Hematopoietic multipotent progenitor cell treated with erythropoietin and hydrocortisone succinate and interleukin-3 and kit ligand, for 4 days (in vitro differentiated cells): ENCODE results near the gene UHRF2.
"Not testable (repeated sequence)": the region's sequence is repeated elsewhere in the genome, so short reads cannot be mapped to it uniquely, and the experiment has no call there.

Experiments
- DNase-seq: peaks from one replicate; pipeline ENCODE4 v3.0.0-alpha.2; 2015

The UHRF2 gene, protein sequence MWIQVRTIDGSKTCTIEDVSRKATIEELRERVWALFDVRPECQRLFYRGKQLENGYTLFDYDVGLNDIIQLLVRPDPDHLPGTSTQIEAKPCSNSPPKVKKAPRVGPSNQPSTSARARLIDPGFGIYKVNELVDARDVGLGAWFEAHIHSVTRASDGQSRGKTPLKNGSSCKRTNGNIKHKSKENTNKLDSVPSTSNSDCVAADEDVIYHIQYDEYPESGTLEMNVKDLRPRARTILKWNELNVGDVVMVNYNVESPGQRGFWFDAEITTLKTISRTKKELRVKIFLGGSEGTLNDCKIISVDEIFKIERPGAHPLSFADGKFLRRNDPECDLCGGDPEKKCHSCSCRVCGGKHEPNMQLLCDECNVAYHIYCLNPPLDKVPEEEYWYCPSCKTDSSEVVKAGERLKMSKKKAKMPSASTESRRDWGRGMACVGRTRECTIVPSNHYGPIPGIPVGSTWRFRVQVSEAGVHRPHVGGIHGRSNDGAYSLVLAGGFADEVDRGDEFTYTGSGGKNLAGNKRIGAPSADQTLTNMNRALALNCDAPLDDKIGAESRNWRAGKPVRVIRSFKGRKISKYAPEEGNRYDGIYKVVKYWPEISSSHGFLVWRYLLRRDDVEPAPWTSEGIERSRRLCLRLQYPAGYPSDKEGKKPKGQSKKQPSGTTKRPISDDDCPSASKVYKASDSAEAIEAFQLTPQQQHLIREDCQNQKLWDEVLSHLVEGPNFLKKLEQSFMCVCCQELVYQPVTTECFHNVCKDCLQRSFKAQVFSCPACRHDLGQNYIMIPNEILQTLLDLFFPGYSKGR

DNA sequence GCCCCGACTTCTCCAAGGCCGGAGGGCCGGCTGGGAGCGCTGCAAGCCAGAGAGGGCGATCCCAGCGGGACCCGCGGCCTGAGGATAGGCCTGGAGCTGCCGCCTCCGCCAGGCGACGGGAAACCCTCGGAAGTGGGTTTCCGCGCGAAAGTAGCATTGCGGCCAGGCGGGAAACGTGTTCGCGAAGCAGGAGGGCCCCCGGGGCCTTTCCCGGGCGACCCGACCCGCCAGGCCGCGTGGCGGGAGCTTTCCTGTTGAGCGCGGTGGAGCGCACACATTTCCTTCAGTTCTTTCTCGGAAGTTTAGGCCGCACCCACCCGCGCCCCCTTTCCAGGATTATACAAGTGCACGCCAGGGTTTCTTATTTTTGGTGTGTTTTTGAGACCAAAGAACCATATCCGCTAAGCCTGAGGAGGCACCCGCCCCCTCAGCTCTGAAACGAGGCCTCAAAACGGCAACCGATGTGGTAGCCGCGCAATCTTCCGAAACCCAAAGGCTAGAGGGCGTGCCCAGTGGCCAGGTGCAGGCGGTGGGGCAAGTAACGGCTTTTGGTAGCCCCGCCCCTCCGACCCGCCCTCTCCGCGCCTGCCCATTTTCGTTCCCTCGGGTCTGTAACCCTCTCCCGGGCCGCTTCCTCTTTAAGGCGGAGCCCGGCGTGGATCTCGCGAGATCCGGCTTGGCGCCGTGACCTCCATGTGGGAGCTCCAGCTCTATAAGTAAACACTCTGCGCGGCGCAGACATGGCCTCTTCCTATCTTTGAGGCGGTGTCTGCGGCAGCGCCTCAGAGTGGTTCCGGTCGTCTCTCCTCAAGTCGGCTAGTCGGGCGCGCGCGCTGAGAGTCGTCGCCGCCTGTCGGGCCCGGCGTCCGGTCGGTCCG is at the start of gene UHRF2:
TSS of gene UHRF2 (plus strand) at position 713 of the 878 bp plus-strand sequence. CDS start 292 bp downstream, outside the sequence.
- peak; percentile 100 for DNase-seq

DNA sequence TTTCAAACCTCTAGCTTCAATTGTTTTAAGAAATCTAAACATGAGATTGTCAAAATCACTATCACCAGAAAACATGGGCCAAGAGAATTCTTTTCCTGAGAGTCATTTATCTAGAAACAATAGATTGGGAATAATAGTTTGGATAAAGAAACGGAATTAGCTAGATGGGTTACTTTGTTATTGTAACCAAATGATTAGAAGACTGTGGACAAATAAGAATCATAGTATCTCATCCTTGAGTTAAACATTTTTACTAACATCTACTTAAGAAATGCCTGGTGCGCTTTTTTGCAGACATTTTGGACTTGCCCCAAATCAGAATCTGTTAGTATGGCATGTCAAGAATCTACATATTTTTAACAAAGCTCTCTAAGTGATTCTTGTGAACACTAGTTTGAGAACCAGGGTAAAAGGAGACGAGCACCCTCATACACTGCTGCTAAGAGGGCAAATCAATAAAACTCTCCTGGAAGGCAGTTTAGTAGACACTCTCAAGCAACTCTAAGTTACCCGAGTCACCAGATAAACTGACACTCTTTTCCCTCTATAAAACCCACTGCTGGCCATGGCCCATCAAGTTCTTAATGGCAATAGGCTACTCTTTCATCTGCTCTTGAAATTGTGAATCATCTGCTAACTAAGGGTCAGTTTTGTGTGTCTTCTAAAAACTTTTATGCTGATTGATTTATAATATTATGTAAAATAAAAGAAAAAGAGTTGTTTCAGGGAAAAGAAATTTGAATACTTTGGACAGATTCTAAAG is 45.7 kb upstream of the UHRF2 start:
- DNase-seq = no peak

DNA sequence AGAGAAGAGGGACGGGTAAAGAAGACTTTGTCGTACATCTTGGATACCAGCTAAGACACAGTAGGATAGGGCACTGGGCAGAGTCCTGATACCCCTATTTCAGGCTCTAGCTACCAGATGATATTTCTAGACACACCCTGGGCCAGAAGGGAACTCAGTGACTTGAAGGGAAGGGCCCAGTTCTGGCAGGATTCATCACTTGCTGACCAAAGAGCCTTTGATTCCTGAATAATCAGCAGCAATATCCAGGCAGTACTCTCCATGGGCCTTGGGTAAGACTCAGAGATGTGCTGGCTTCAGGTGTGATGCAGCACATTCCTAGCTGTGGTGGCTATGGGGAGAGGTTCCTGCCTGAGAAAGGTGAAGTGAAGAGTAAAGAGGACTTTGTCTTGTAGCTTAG is 44.2 kb upstream of the UHRF2 start:
- DNase-seq = no peak

DNA sequence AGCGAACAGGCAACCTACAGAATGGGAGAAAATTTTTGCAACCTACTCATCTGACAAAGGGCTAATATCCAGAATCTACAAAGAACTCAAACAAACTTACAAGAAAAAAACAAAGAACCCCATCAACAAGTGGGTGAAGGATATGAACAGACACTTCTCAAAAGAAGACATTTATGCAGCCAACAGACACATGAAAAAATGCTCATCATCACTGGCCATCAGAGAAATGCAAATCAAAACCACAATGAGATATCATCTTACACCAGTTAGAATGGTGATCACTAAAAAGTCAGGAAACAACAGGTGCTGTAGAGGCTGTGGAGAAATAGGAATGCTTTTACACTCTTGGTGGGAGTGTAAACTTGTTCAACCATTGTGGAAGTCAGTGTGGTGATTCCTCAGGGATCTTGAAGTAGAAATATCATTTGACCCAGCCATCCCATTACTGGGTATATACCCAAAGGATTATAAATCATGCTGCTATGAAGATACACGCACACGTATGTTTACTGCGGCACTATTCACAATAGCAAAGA is 31.5 kb upstream of the UHRF2 start:
- not testable (repeated sequence) for DNase-seq

DNA sequence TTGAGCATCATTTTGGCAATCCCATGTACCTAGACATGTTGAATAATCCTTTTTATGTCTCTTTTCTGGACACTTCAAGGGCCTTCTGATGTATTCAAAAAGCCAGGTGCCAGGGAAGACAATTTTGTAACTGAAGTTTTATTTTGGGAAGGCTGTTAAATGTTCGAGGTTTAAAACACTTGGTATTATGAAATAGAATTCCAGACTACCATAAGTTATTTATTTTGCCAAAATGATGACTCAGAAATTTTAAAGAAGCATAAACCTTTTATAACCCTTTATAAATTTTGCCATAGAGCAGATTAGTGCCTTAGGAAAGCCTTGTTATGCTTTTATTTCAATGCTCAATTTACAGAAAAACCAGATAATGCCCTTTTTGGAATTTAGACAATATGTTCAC is 30.3 kb upstream of the UHRF2 start:
- no peak for DNase-seq

DNA sequence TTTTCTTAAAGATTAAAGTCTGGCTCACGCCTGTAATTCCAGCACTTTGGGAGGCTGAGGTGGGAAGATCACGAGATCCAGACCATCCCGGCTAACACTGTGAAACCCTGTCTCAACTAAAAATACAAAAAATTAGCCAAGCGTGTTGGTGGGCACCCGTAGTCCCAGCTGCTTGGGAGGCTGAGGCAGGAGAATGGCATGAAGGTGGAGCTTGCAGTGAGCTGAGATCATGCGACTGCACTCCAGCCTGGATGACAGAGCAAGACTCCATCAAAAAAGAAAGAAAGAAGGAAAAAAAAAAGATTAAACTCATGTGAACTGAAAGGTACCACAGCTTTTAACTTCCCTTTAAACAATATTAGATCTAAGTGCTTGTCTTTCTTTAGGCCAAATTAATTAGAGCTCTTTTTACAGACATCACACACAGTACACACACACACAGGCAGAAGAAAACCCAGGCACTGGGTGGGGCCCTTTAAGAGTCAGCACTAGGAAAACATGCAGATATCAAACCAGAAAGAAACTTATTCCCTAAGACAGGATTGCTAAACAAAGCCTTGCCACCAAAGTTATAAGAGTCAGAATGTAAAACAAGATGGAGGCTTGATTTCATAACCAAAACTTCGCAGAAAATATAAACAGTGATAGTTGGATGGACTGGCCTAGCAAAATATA is 29.3 kb upstream of the UHRF2 start:
- no peak for DNase-seq

DNA sequence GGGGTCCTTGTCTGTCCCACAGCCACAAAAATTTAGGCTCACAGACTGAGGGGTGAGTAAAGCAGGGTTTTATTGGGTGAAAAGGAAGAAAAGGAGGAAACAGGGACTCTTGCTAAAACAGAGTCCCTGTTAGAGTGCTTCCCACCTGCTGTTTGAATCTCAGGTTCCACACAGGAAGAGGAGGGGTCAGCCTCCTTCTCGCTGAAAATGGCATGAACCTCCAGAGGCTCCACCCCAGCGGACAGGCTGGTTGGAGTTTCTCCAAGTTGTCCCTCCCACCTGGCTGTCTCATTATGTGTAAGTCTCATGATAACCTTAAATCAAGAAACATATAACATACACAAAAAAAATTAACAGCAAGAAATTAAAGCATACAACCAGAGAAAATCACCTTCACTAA is 28.3 kb upstream of the UHRF2 start:
- no peak for DNase-seq

DNA sequence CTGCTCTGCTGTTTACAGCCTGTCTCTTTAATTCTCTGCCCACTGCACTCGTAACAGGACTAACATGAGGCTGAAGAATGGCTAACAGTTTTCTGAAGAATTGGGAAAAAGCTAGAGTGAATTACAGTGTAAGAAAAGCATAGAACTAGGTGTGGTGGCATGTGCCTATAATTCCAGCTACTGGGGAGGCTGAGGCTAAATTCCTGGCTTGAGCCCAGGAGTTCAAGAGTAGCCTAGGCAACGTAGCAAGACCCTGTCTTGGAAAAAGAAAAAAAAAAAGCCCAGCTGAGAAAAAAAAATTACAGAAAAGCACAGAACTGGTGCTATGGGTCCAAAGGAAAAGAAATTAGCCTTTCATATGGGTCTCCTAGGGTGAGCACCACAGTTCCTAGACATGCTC is 13.9 kb upstream of the UHRF2 start:
- DNase-seq = no peak

DNA sequence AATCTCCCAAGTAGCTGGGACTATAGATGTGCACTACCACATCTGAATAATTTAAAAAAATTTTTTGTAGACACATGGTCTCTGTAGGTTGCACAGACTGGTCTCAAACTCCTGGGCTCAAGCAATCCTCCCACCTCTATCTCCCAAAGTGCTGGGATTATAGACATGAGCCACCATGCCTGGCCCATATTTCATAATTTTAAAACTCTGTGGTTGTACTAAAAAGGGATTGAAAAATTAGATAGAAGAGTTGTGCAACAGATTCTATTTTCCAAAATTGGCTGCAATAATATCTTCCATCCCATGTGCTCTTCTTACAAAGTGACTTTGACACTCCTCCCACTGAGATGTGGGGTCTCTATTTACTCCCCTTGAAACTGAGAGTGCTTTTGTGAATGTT is 7.6 kb upstream of the UHRF2 start:
- peak; percentile 34 for DNase-seq

DNA sequence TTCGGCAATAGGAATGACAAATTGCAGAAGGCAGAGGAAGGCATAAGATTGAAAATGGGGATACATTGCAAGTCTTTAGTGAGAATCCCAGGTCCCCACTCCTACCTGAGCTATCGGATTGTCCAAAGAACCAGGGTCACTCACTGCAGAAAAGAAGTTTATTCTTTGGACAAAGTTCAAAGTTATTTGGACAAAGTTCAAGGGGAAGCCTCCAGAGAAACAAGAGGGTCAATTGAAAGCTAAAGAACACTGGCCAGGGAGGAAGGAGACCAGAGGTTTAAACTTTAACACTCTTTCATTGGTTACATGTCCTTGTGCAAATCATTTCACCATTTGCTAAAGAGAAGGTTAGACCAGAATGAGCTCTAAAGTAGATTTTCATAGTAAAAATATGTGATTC is 5.2 kb upstream of the UHRF2 start:
- no peak for DNase-seq

DNA sequence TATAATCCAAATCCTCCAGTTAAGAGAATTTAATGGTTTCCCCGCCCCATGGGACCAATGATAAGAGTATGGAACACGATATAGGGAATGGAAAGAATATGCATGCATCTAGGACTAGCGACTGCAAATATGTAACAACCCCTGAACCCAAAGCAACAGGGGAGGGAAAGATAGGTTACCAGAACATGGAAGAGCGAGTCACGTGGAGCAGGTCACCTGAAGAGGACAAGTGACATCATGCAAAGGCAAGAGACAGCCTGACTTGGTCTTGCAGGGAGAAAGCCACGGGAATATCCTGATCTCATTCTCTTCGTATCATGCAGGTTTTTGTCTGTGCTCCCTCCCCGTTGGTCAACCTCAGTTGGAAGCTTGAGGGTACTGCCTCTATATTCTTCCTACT is 4.7 kb upstream of the UHRF2 start:
- DNase-seq = no peak

DNA sequence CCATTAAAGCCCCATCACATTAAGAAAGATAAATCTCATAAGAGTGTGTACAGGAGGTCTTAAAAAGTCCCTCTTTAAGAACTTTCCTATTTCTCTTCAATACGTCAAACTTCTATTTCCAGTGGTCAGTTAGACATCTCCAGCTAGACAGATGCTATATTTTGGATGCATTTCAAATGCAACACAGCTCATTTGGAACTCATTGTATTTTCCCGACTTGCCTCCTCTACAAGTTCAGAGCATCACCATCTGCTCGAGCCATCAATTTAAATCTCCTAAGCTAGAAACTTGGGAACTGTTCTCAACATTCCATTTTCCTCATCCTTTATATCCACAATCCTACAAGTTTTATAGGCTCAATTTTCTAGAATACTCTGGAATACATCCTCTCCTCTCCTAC is 3.2 kb upstream of the UHRF2 start:
- DNase-seq = no peak

DNA sequence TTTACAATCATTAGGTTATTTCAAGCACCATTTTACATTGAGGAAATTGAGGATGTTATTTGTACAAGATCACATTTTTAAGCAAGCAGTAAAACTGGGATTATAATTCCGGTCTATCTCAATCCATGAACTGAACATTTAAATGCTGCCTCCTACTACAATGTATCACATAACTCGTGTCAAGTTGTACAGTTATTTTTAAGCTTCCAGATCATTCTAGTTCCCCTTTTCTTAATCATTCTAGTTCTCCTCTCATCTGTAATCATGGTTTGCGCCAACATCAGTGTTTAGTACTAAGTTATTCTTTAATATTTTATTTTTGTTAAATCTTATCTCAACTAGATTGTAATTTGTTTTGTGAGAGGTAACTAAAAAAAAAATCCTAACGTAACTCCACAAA is 2.4 kb upstream of the UHRF2 start:
- peak; percentile 55 for DNase-seq

DNA sequence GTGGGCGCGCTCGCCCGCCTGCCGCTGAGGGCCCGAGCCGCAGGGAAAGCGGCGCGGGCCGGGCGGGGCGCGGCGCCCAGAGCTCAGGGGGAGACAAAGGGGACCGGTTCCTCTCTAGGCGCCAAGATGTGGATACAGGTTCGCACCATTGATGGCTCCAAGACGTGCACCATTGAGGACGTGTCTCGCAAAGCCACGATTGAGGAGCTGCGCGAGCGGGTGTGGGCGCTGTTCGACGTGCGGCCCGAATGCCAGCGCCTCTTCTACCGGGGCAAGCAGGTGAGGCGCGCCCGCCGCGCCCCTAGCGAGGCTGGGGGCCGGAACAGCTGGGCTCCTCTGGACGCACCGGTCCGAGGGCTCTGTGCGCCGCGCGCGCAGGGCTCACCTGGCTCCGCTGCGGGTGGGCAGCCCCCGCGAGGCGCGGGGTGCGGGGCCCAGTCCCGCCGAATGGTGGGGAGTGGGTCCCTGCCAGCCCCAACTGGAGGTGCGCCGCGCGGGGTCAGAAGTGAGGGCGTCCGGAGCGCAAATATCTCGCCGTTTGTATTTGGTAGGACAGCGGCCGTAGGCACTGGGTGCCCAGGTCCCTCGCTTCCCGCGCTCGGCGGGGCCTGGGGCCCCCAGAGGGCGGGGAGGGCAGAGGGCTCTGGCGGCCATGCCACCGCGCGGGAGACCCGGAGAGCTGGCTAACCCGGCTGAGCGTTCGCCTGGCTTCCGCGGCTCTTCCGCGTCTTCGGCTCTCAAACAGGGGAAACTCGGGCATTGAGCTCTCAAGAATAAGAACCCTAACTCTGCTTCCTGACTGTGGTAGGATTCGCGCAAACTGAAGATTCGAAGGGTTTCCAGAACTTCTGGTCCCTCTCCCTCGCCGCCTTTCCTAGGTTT is 607 bp downstream of the UHRF2 start:
- peak; percentile 66 for DNase-seq

DNA sequence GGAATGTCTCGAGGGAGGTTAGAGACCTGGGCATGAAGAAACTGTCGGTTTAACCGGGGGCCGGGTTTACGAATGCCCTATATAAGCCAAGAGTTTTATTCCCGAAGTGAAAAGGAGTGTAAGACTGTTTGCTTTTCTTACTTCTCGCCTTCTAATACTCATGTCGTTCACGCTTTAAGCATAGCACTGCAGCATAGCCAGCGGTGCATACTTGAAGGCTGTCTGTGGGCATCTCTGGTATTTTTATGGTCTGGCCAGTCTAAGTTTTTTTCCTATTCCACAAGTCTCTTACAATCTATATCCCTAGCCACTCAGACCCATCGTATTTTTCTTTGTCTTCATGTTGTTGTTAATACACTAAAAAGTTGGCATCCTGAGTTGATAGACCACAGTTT is 1.2 kb downstream of the UHRF2 start:
- peak; percentile 47 for DNase-seq

DNA sequence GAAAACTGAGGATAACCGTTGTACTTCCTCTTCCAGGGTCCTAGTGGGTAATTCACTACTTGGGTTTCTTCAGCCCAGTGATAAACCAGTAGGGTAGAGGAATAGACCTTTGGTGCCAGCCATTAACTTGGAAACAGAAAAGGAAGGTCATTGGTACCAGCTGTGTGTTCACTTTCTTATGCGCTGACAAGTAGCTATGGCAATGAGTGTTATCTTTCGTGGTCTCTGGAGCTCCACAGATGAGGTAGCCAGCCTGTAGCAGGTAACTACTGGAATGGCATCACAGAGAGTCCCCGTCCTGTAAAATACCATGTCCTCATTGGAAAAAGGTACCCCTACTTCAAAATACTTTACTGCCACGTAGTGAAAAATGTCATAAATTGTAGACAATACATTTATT is 2.3 kb downstream of the UHRF2 start:
- peak; percentile 68 for DNase-seq

DNA sequence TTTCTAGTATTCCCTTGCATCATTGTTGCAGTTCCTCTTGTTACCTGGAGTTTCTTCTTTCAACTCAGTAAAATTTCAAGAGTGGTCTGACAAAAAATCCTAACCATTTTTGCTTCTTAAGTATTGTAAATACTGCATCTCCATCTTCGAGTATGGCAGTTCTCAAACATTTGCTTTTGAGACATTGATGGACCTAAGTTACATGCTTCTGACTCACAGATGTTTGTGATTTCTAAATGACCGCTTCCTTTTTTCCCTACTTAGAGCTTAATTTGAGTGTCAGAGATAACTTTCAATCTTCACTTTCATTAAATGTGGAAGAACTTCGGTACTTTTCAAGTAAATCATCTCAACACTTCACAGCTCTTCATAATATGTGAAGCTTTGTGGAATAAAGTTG is 4.2 kb downstream of the UHRF2 start:
- peak; percentile 41 for DNase-seq

DNA sequence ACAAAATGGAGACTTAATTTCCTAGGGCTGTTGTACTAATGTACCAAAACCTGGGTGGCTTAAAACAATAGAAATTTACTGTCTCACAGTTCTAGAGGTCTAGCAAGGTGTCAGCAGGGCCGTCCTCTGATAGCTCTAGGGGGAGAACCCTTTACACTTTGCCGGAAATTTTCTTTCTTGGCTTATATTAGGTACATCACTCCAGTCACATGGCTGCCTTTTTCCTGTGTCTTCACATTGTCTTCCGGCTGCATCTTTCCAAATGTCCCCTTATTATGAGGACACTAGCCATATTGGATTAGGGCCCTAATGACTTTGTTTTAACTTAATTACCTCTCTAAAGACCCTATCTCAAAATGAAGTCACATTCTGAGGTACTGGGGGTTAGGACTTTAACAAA is 5.8 kb downstream of the UHRF2 start:
- DNase-seq = no peak

DNA sequence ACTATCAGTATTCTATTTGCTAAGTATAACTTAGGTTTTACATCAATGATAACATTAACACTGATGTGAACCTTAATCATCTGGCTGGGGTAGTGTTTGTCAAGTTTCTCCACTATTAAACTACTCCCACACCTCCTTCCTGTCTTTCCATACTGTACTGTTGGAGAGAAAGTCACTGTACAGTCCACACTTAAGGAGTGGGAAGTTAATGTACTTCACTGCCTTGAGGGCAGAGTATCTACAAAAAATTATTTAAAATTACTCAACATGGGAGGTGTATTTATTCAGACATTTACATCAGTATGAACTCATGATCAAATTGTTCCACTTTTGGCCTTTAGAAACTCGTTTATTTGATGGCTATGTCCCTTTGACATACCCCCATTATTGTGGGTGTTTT is 11.9 kb downstream of the UHRF2 start:
- DNase-seq = no peak

DNA sequence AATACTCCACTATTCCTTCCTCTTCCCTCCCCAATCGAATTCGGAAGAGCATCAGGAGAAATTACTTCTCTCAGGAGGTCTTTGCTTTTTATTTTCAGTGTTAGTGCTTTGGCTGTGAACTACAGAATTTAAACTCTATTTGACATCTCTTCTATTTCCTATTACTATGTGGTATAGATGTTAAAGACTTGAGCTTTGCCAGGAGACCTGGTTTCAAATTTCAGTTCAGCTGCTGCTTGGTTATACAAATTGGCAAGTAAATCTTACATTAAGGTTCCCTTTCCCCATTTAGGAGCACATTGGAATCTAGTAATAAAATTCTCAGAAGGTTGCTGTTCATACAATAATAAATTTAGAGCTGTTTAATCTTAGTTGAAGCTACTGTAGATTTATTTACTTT is 13.1 kb downstream of the UHRF2 start:
- no peak for DNase-seq
